Skeletal muscle tissue (tissue), 4 donors: ENCODE results near the gene PCYT1A. TPM values are rescaled to one million over a fixed set of nuclear protein-coding genes. Genes with fewer than 3 reads are reported as not detected.
A peak's percentile ranks its signal among the peaks of the same experiment; 100 is the strongest.
"Not testable (repeated sequence)": the region's sequence is repeated elsewhere in the genome, so short reads cannot be mapped to it uniquely, and the experiment has no call there.

Source experiments
- H3K27ac ChIP-seq: one replicate; pipeline ENCODE4 v1.7.0; 2013; ENCODE audit warnings: mild to moderate bottlenecking, low read depth, low read length, inconsistent platforms
- H3K27me3 ChIP-seq, 3 donors: one replicate each; pipeline ENCODE4 v1.7.0; 2013; ENCODE audit warnings: low read length in 3 of 3; ENCODE audit not compliant: control insufficient read depth in 3 of 3, insufficient read depth in 3 of 3
- H3K36me3 ChIP-seq, 3 donors: one replicate each; pipeline ENCODE4 v1.7.0; 2013; ENCODE audit warnings: low read length in 3 of 3; ENCODE audit not compliant: control insufficient read depth in 3 of 3, insufficient read depth in 3 of 3
- H3K4me1 ChIP-seq, 3 donors: one replicate each; pipeline ENCODE4 v1.7.0; 2013; ENCODE audit warnings: low read length in 3 of 3, mild to moderate bottlenecking in 3 of 3; ENCODE audit not compliant: control insufficient read depth in 3 of 3, insufficient read depth in 3 of 3
- H3K4me3 ChIP-seq, 3 donors: one replicate each; pipeline ENCODE4 v1.7.0; 2013; ENCODE audit warnings: low read length in 3 of 3
- H3K9ac ChIP-seq, 3 donors: one replicate each; pipeline ENCODE4 v1.7.0; 2013; ENCODE audit warnings: low read length in 3 of 3, mild to moderate bottlenecking in 3 of 3, moderate library complexity in 2 of 3, low read depth in 1 of 3
- H3K9me3 ChIP-seq, 3 donors: one replicate each; pipeline ENCODE4 v1.7.0; 2013; ENCODE audit warnings: low read length in 3 of 3; ENCODE audit not compliant: control insufficient read depth in 3 of 3
- total RNA-seq: library from RNA; depleted of rRNA; stranded (reverse); fragments of >200 nt; gene quantifications from one replicate; pipeline ENCODE4 v1.2.3, GENCODE V29; 2014
- donor health status: Osteomylitis.

PCYT1A gene
- total RNA-seq, 1 donor from 2014 or later, result 35.0 TPM

- Histone ChIP-seq H3K27ac (no peak overlapping the region), H3K36me3 (no peaks in the 10 kb centered on the region), H3K9ac (no peak overlapping the region), H3K4me1 (peaks cover 2 to 5% (median 2%) of the 10 kb centered on the region in 3 donors), H3K27me3 (peaks cover 0 to 16% (median 2%) of the 10 kb centered on the region in 3 donors), H3K4me3 (no peak overlapping the region), H3K9me3 (no peaks in the 10 kb centered on the region)
These were observed 79.5 kb downstream of the PCYT1A start for GRCh38 chr3:196207833-196208607.

GRCh38 chr3:196207159-196207832 lies 80.2 kb downstream of the PCYT1A start:
- peak overlapping the region in 1 of 3 donors; percentile 50 for H3K4me3 ChIP-seq

GRCh38 chr3:196205442-196206205 lies 81.9 kb downstream of the PCYT1A start:
- not testable (repeated sequence) for H3K4me3 ChIP-seq, H3K9ac ChIP-seq, H3K4me1 ChIP-seq, H3K27ac ChIP-seq, H3K9me3 ChIP-seq, H3K36me3 ChIP-seq
- H3K27me3 ChIP-seq, result peaks cover 0 to 16% (median 2%) of the 10 kb centered on the region in 3 donors

More at GRCh38 chr3:196207159-196207832, 80.2 kb downstream of the PCYT1A start:
- Histone ChIP-seq H3K36me3 (no peaks in the 10 kb centered on the region), H3K4me1 (peaks cover 2 to 6% (median 5%) of the 10 kb centered on the region in 3 donors), H3K27me3 (peaks cover 0 to 16% (median 2%) of the 10 kb centered on the region in 3 donors), H3K27ac (no peak overlapping the region), H3K9me3 (no peaks in the 10 kb centered on the region), H3K9ac (no peak overlapping the region)

- Histone ChIP-seq H3K9ac (no peak overlapping the region), H3K27me3 (peaks cover 0 to 11% (median 2%) of the 10 kb centered on the region in 3 donors), H3K36me3 (no peaks in the 10 kb centered on the region), H3K4me1 (peaks cover 2 to 6% (median 5%) of the 10 kb centered on the region in 3 donors), H3K9me3 (no peaks in the 10 kb centered on the region), H3K4me3 (no peak overlapping the region), H3K27ac (no peak overlapping the region)
These were observed 83.7 kb downstream of the PCYT1A start for GRCh38 chr3:196203846-196204245.

- Histone ChIP-seq H3K4me3 (peak overlapping the region in 1 of 3 donors; percentile 22), H3K9ac (no peak overlapping the region), H3K27ac (no peak overlapping the region)
These were observed 85.0 kb downstream of the PCYT1A start for GRCh38 chr3:196202516-196202970.

GRCh38 chr3:196198771-196199753 lies 88.5 kb downstream of the PCYT1A start:
- Histone ChIP-seq H3K9ac (no peak overlapping the region), H3K36me3 (no peaks in the 10 kb centered on the region), H3K4me1 (peaks cover 0 to 4% (median 3%) of the 10 kb centered on the region in 3 donors), H3K27ac (no peak overlapping the region), H3K27me3 (peaks cover 0 to 3% (median 0%) of the 10 kb centered on the region in 3 donors), H3K9me3 (no peaks in the 10 kb centered on the region), H3K4me3 (no peak overlapping the region)

More at GRCh38 chr3:196202516-196202970, 85.0 kb downstream of the PCYT1A start:
- H3K4me1 ChIP-seq, result peaks cover 2 to 6% (median 5%) of the 10 kb centered on the region in 3 donors
- peaks cover 0 to 11% (median 2%) of the 10 kb centered on the region in 3 donors for H3K27me3 ChIP-seq
- no peaks in the 10 kb centered on the region for H3K36me3 ChIP-seq
- no peaks in the 10 kb centered on the region for H3K9me3 ChIP-seq

- Histone ChIP-seq H3K36me3 (no peaks in the 10 kb centered on the region), H3K9me3 (no peaks in the 10 kb centered on the region), H3K4me1 (peaks cover 3 to 11% (median 9%) of the 10 kb centered on the region in 3 donors), H3K27me3 (no peaks in the 10 kb centered on the region), H3K27ac (no peak overlapping the region), H3K4me3 (no peak overlapping the region), H3K9ac (no peak overlapping the region)
These were observed 89.3 kb downstream of the PCYT1A start for GRCh38 chr3:196198081-196198675.

DNA sequence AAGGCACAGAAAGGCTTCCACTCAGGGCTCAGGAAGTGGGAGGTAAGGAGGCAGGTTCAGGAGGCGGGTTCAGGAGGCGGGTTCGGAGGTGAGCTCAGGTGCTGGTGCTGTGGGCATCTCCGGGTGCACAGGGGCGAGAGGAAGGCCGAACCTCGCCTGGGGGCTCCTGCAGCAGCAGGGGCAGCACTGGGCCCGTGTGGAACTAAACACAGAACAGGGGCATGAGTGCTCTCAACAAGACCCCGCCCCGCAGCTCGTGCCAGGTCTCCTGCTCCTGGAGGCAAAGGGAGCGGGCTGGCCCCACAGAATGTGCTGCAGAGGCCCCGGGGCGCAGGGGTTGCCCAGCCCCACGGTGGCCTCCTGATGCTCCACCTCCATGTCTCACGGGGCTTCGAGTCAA lies 90.0 kb downstream of the PCYT1A start:
- Histone ChIP-seq H3K4me1 (peaks cover 3 to 17% (median 15%) of the 10 kb centered on the region in 3 donors), H3K27me3 (no peaks in the 10 kb centered on the region), H3K9ac (no peak overlapping the region), H3K4me3 (no peak overlapping the region), H3K9me3 (no peaks in the 10 kb centered on the region), H3K36me3 (no peaks in the 10 kb centered on the region), H3K27ac (no peak overlapping the region)
